Right lobe of liver (tissue), 6 donors: ENCODE data around the gene CDK3. TPM values are rescaled to one million over a fixed set of nuclear protein-coding genes. Genes with fewer than 3 reads are reported as not detected.

Experiments used
- ATAC-seq, 4 donors: fragments of 200-7000 bp; cut with Tn5 transposase; one replicate each; pipeline ENCODE4 v1.9.1; 2020; ENCODE audit warnings: mild to moderate bottlenecking in 4 of 4, moderate library complexity in 4 of 4
- DNase-seq, 3 donors: peaks; one replicate each; pipeline ENCODE4 v3.0.0-alpha.2; 2020
- H3K27ac ChIP-seq, 3 donors: fragments of 200-600 bp; one replicate each; pipeline ENCODE4 v1.8.0; 2022
- H3K27me3 ChIP-seq, 2 donors: fragments of 200-600 bp; one replicate each; pipeline ENCODE4 v1.8.0; 2022
- H3K36me3 ChIP-seq, 4 donors: fragments of 200-600 bp; sonication (generic) in 1 of 4; one replicate each; pipeline versions ENCODE4 v1.5.1 to v1.8.0; 2017 to 2022; ENCODE audit warnings: control low read depth in 1 of 4
- H3K4me1 ChIP-seq, 4 donors: fragments of 200-600 bp; sonication (generic) in 1 of 4; one replicate each; pipeline versions ENCODE4 v1.5.1 to v1.8.0; 2017 to 2022; ENCODE audit warnings: control low read depth in 1 of 4
- H3K4me3 ChIP-seq, 3 donors: fragments of 200-600 bp; one replicate each; pipeline ENCODE4 v1.8.0; 2022
- H3K9me3 ChIP-seq, 4 donors: fragments of 200-600 bp; sonication (generic) in 1 of 4; one replicate each; pipeline versions ENCODE4 v1.5.1 to v1.8.0; 2017 to 2022; ENCODE audit warnings: control low read depth in 1 of 4
- POLR2A ChIP-seq: fragments of 450-650 bp; IDR thresholded peaks from one replicate; pipeline ENCODE4 v1.6.1; 2017; ENCODE audit warnings: antibody characterized with exemption, mild to moderate bottlenecking
- WGBS: methylation state at CpG from one replicate; pipeline ENCODE4 v1.1.6; 2018; ENCODE audit warnings: low coverage, low lambda C conversion rate; ENCODE audit not compliant: insufficient coverage; ENCODE audit errors: missing lambda C conversion rate; 5-methylcytosine and 5-hydroxymethylcytosine counted together
- intact Hi-C, 2 donors: fragments of 100-400 bp; cut with DNase I; formaldehyde crosslinking; loops; one replicate each; pipeline versions ENCODE4 v1.11.2 to v1.14.1; 2022
- total RNA-seq, 6 experiments: library from RNA; depleted of rRNA in 2 of 6; stranded (reverse); fragments of >200 nt in 2 of 6; fragmentation: NEBNext Ultra II Directional in 3 of 6; extraction: Animal tissue kit (Norgen Biotek cat#: 25700) in 3 of 6; gene quantifications; one replicate each; pipeline versions ENCODE4 v1.1.0 to v1.2.4, GENCODE V29; 2016 to 2023
- TF ChIP-seq, protein P1 (sequence below), 4 donors: fragments of 200-600 bp in 3 of 4; fragments of 450-650 bp in 1 of 4; IDR thresholded peaks; one replicate each; pipeline versions ENCODE4 v1.5.1 to v1.8.0; 2016 to 2022; ENCODE audit warnings: antibody characterized with exemption in 4 of 4, mild to moderate bottlenecking in 2 of 4
- donor health status: DM: no; HTN: yes; CAD: no.
- donor health status: DM: no; HTN: no; CAD: no.
- donor health status: DM: no; HTN: no; CAD: no.
- donor health status: DM: no; HTN: yes; CAD: no.
- donor health status: DM: no; HTN: yes; CAD: no.

The CDK3 gene
- total RNA-seq, 6 experiments from 2014 or later, result 2.2 to 11.0 (median 3.1) TPM

DNA sequence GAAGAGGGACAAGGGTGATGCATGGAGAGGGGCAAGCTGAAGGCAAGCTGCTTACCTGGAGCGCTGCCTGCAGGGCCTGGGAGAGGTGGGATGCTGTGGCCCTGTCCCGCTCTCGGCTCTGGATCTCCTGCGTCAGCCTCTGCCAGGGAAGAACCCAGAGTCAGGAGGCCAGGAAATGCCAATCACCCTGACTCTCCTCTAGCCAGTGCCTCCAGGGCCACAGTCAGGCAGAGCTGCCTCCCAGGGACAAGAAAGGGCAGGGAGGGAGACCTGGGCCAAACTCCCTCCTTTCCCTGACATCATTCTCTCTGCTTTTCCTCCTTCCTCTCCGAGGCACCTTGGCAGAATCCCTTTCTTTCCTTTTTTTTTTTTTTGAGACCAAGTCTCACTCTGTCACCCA, 11.3 kb downstream of the CDK3 start:
- Histone ChIP-seq H3K27me3 (no peaks in the 10 kb centered on the region), H3K27ac (no peak overlapping the region), H3K9me3 (no peaks in the 10 kb centered on the region), H3K4me1 (no peaks in the 10 kb centered on the region), H3K4me3 (no peak overlapping the region), H3K36me3 (no peaks in the 10 kb centered on the region)
- intact Hi-C loops, result loop anchor here in 1 of 2 donors (10.0 kb wide), 1 partner anchor 273 kb away; no protein-coding TSS in a partner anchor
- DNase-seq (no peak), ATAC-seq (no peak)
- WGBS, result 45% methylated on average over 1 of the region's 5 CpGs
- TF ChIP-seq, protein P1, sequence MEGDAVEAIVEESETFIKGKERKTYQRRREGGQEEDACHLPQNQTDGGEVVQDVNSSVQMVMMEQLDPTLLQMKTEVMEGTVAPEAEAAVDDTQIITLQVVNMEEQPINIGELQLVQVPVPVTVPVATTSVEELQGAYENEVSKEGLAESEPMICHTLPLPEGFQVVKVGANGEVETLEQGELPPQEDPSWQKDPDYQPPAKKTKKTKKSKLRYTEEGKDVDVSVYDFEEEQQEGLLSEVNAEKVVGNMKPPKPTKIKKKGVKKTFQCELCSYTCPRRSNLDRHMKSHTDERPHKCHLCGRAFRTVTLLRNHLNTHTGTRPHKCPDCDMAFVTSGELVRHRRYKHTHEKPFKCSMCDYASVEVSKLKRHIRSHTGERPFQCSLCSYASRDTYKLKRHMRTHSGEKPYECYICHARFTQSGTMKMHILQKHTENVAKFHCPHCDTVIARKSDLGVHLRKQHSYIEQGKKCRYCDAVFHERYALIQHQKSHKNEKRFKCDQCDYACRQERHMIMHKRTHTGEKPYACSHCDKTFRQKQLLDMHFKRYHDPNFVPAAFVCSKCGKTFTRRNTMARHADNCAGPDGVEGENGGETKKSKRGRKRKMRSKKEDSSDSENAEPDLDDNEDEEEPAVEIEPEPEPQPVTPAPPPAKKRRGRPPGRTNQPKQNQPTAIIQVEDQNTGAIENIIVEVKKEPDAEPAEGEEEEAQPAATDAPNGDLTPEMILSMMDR (IDR thresholded peaks at IDR 0.05), result no peak
- TF ChIP-seq POLR2A, result no peak

DNA sequence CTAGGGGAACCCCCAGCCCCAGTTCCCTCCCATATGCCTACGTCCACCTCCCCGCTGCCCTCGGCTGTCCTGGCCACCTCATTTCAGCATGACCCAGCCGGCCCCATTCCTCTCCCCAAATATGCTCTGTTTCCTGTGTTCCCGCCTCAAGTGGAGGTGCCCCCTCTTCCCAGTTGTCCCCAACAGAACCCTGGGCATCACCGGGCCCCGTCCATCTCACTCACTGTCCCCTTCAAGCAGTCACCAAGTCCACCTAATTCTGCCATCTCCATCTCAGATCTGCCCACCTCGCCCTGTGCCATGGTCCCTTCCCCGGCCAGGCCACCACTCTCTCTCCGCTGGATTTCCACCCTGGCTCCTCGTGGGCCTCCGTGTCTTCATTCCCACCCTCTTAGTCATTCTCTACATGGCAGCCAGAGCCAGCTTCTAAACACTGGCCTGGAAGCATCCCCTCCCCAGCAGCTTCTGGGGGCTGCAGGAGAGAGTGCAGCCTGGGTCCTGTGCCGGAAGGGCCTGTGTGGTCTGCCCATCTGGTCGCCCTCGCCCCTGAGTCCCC, 12.8 kb downstream of the CDK3 start:
- Histone ChIP-seq H3K36me3 (no peaks in the 10 kb centered on the region), H3K27ac (no peak overlapping the region), H3K9me3 (no peaks in the 10 kb centered on the region), H3K27me3 (no peaks in the 10 kb centered on the region), H3K4me1 (no peaks in the 10 kb centered on the region), H3K4me3 (no peak overlapping the region)
- ATAC-seq (no peak), DNase-seq (no peak)
- intact Hi-C loops, result loop anchor here in 1 of 2 donors (10.0 kb wide), 1 partner anchor 271 kb away; no protein-coding TSS in a partner anchor
- TF ChIP-seq, protein P1 (IDR thresholded peaks at IDR 0.05), result no peak
- TF ChIP-seq POLR2A, result no peak
- WGBS, result 56% methylated on average over 12 of the region's 15 CpGs

DNA sequence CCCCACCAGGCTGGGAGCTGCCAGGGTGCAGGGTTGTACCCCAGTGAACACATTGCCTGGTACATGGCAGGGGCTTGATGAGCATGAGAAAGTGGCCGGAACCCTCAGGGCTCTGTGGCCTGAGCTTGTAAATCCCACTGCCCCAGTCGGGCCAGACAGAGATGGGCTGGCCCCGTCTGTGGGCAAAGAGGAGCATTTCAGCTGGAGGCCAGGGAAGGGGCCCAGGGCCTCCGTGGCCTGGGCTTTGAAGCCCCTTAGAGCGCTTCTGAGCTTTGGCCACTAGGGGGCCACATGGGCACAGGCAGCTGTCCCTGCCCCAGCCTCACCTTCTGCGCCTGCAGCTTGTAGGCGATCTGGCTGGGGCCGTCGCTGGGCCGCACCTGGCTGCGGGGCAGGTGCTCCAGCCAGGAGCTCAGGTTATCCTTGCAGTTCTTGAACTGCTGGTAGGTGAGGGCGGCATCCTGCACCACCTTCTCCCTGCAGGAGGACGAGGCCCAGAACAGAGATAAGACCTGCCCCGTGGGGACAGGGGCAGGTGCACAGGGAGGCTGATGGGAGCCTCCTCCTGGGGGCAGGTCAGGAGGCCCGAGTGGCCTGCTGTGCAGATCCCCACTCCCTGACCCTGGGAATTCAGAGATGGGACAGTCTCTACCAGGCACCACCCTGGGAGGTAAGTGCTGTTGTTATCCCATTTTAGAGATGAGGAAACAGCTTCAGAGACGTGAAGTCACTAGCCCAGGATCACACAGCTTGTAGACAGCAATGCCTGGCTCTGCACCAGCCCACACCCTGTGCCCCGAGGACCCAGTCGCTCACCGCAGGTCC, 13.7 kb downstream of the CDK3 start:
- ATAC-seq (peak; percentile 84 to 94 (median 92)), DNase-seq (peak; percentile 75 to 81 (median 78))
- 20% methylated on average over 1 of the region's 19 CpGs for WGBS
- H3K27me3 ChIP-seq, result no peaks in the 10 kb centered on the region
- intact Hi-C loops, result loop anchor here in 1 of 2 donors (10.0 kb wide), 1 partner anchor 270 kb away; no protein-coding TSS in a partner anchor
- H3K4me3 ChIP-seq, result no peak overlapping the region
- no peaks in the 10 kb centered on the region for H3K9me3 ChIP-seq
- no peak for TF ChIP-seq POLR2A
- TF ChIP-seq, protein P1 (IDR thresholded peaks at IDR 0.05), result peak; percentile 90 to 98 (median 97)
- no peaks in the 10 kb centered on the region for H3K36me3 ChIP-seq
- no peaks in the 10 kb centered on the region for H3K4me1 ChIP-seq
- no peak overlapping the region for H3K27ac ChIP-seq

GRCh38 chr17:76014925-76015261, 14.2 kb downstream of the CDK3 start:
- no CpG with 5 or more reads among the region's 26 CpGs for WGBS
- H3K9me3 ChIP-seq, result no peaks in the 10 kb centered on the region
- no peak overlapping the region for H3K4me3 ChIP-seq
- intact Hi-C loops, result loop anchor here in 1 of 2 donors (10.0 kb wide), 1 partner anchor 270 kb away; no protein-coding TSS in a partner anchor
- peak in 2 of 3 donors; percentile 25 to 47 for DNase-seq
- no peak overlapping the region for H3K27ac ChIP-seq
- H3K27me3 ChIP-seq, result no peaks in the 10 kb centered on the region
- TF ChIP-seq, protein P1 (IDR thresholded peaks at IDR 0.05), result no peak
- TF ChIP-seq POLR2A, result no peak
- H3K36me3 ChIP-seq, result no peaks in the 10 kb centered on the region
- no peaks in the 10 kb centered on the region for H3K4me1 ChIP-seq
- ATAC-seq, result peak in 1 of 4 donors; percentile 5
